ENCODE measurements around the gene NGLY1. TPM values are rescaled to one million over a fixed set of nuclear protein-coding genes. Genes with fewer than 3 reads are reported as not detected.

Gene NGLY1
- polyA plus RNA-seq, 12 donors = 21.4 to 44.0 (median 37.8) TPM; not detected in 1

Other genes starting within 250 kb of the NGLY1 start
- gene TOP2B, start 118.5 kb downstream of the NGLY1 start, polyA plus RNA-seq (ENCODE audit: insufficient read length in 12 of 12) = 100 to 1,000 TPM in 10 of 12 donors, 10 to 100 TPM in 1, not detected in 1; 90.2 to 199 (median 152) TPM
- 10 to 100 TPM in 10 of 12 donors, 1 to 10 TPM in 1, not detected in 1; 10.0 to 15.2 (median 12.1) TPM for gene OXSM, start 6.6 kb upstream of the NGLY1 start, polyA plus RNA-seq (ENCODE audit: insufficient read length in 12 of 12)